Measurements from ENCODE around the gene ASB7. TPM values are rescaled to one million over a fixed set of nuclear protein-coding genes. Genes with fewer than 3 reads are reported as not detected.
A peak's percentile ranks its signal among the peaks of the same experiment; 100 is the strongest.

ASB7 gene
- total RNA-seq, 2 donors from 2014 or later, result 14.3 to 16.2 TPM

DNA sequence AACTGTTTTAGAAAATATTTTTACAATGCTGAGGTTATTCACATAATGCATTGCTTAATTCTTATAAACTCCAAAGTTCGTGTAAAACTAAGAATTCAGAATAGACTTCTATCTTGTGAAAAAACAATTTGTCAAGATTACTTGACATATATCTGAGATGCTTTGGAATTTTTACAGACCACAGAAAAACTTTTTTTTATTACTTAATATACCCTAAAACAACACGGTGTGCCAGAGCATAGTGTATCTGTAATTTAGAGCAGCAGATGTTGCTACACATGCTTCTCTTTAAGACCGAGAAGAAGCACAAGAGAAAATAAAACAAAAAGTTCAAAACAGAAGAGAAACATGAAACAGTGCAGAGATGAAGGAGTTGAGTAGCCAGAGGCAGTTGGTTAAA, 26.4 kb downstream of the ASB7 start:
- DNase-seq, result no peak
- TF ChIP-seq, protein P1, sequence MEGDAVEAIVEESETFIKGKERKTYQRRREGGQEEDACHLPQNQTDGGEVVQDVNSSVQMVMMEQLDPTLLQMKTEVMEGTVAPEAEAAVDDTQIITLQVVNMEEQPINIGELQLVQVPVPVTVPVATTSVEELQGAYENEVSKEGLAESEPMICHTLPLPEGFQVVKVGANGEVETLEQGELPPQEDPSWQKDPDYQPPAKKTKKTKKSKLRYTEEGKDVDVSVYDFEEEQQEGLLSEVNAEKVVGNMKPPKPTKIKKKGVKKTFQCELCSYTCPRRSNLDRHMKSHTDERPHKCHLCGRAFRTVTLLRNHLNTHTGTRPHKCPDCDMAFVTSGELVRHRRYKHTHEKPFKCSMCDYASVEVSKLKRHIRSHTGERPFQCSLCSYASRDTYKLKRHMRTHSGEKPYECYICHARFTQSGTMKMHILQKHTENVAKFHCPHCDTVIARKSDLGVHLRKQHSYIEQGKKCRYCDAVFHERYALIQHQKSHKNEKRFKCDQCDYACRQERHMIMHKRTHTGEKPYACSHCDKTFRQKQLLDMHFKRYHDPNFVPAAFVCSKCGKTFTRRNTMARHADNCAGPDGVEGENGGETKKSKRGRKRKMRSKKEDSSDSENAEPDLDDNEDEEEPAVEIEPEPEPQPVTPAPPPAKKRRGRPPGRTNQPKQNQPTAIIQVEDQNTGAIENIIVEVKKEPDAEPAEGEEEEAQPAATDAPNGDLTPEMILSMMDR (conservative IDR thresholded peaks at IDR 0.05), result no peak
- H3K36me3 ChIP-seq (ENCODE audit: control insufficient read depth, insufficient read depth, low read length), result peaks cover 42% of the 10 kb centered on the region
- H3K9ac ChIP-seq (ENCODE audit: extremely low read depth, low read length, poor library complexity, severe bottlenecking), result no peak overlapping the region
- no peak overlapping the region for H3K27ac ChIP-seq (ENCODE audit: low read depth, low read length)
- no peak overlapping the region for H3K27ac Mint-ChIP-seq
- H3K27me3 ChIP-seq (ENCODE audit: control insufficient read depth, insufficient read depth, low read length, poor library complexity, severe bottlenecking), result no peaks in the 10 kb centered on the region
- no peaks in the 10 kb centered on the region for H3K9me3 Mint-ChIP-seq
- WGBS, 2 experiments (ENCODE audit: insufficient coverage in 1 of 2, insufficient read length in 1 of 2), result 90 to 100% methylated on average over 2 to 3 of the region's 3 CpGs
- no peak overlapping the region for H3K4me3 ChIP-seq (ENCODE audit: low read length)
- no peak overlapping the region for H3K4me3 Mint-ChIP-seq
- peaks cover 31% of the 10 kb centered on the region for H3K36me3 Mint-ChIP-seq (ENCODE audit: low read depth)
- no peaks in the 10 kb centered on the region for H3K4me1 ChIP-seq (ENCODE audit: control insufficient read depth, insufficient read depth, low read length)
- H3K4me1 Mint-ChIP-seq, result peaks cover 9% of the 10 kb centered on the region
- no peaks in the 10 kb centered on the region for H3K9me3 ChIP-seq (ENCODE audit: control insufficient read depth, low read length)
- H3K27me3 Mint-ChIP-seq (ENCODE audit: insufficient read depth), result no peaks in the 10 kb centered on the region

DNA sequence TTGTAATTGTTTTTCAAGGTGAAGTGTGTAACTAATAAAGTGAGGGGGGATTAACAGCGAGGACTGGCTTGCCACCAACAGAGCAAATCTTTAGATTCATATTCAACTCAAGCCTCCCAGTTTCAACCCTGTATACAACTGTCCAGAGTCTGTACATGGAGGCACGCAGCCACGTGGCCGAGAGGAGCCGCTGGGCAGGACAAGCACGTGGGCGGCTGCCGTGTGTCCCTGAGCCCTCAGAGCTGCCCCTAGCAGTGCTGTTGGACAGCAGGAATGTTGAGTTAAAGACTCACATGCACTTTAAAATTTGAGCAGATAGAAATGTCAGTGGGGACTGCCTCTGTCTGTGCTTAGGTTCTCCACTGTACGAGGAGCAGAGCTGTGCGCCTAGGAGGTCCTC, 29.4 kb downstream of the ASB7 start:
- peaks cover 4% of the 10 kb centered on the region for H3K4me1 ChIP-seq (ENCODE audit: control insufficient read depth, insufficient read depth, low read length)
- H3K27me3 ChIP-seq (ENCODE audit: control insufficient read depth, insufficient read depth, low read length, poor library complexity, severe bottlenecking), result no peaks in the 10 kb centered on the region
- H3K4me3 Mint-ChIP-seq, result no peak overlapping the region
- no peak overlapping the region for H3K9ac ChIP-seq (ENCODE audit: extremely low read depth, low read length, poor library complexity, severe bottlenecking)
- H3K27me3 Mint-ChIP-seq (ENCODE audit: insufficient read depth), result no peaks in the 10 kb centered on the region
- peak overlapping the region; percentile 50 for H3K27ac Mint-ChIP-seq
- H3K36me3 ChIP-seq (ENCODE audit: control insufficient read depth, insufficient read depth, low read length), result peaks cover 42% of the 10 kb centered on the region
- H3K36me3 Mint-ChIP-seq (ENCODE audit: low read depth), result peaks cover 31% of the 10 kb centered on the region
- H3K4me3 ChIP-seq (ENCODE audit: low read length), result no peak overlapping the region
- WGBS, 2 experiments (ENCODE audit: insufficient coverage in 1 of 2, insufficient read length in 1 of 2), result 90 to 91% methylated on average over 8 to 10 of the region's 10 CpGs
- TF ChIP-seq, protein P1 (conservative IDR thresholded peaks at IDR 0.05), result no peak
- H3K9me3 ChIP-seq (ENCODE audit: control insufficient read depth, low read length), result no peaks in the 10 kb centered on the region
- H3K9me3 Mint-ChIP-seq, result no peaks in the 10 kb centered on the region
- DNase-seq, result no peak
- no peak overlapping the region for H3K27ac ChIP-seq (ENCODE audit: low read depth, low read length)
- peaks cover 34% of the 10 kb centered on the region for H3K4me1 Mint-ChIP-seq

DNA sequence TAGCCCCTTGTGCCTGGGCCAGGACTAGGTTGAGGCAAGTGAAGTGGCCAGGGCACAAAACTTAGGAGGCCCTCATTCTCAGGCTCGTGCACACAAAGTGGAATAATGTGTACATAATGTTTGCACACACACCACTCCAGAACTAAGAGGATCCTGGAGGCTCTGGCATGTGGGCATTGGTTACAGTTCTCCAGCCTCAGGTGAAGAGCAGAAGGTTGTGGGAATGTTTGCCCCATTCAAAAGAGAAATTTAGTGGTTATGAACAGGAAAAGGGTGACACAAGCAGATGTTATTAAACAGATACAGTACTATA, 31.3 kb downstream of the ASB7 start:
- Mint-ChIP-seq H3K4me3 (no peak overlapping the region), H3K4me1 (peaks cover 39% of the 10 kb centered on the region), H3K27me3 (ENCODE audit: insufficient read depth) (no peaks in the 10 kb centered on the region), H3K27ac (no peak overlapping the region), H3K36me3 (ENCODE audit: low read depth) (peaks cover 31% of the 10 kb centered on the region), H3K9me3 (no peaks in the 10 kb centered on the region)
- WGBS, 2 experiments (ENCODE audit: insufficient coverage in 1 of 2, insufficient read length in 1 of 2), result 100% methylated on average over 1 of the region's 1 CpG; no CpG with 5 or more reads in 1 of the 2 experiments
- no peak overlapping the region for H3K9ac ChIP-seq (ENCODE audit: extremely low read depth, low read length, poor library complexity, severe bottlenecking)
- H3K9me3 ChIP-seq (ENCODE audit: control insufficient read depth, low read length), result no peaks in the 10 kb centered on the region
- peaks cover 39% of the 10 kb centered on the region for H3K36me3 ChIP-seq (ENCODE audit: control insufficient read depth, insufficient read depth, low read length)
- H3K4me3 ChIP-seq (ENCODE audit: low read length), result no peak overlapping the region
- H3K27me3 ChIP-seq (ENCODE audit: control insufficient read depth, insufficient read depth, low read length, poor library complexity, severe bottlenecking), result no peaks in the 10 kb centered on the region
- peaks cover 4% of the 10 kb centered on the region for H3K4me1 ChIP-seq (ENCODE audit: control insufficient read depth, insufficient read depth, low read length)
- no peak for DNase-seq
- H3K27ac ChIP-seq (ENCODE audit: low read depth, low read length), result no peak overlapping the region
- TF ChIP-seq, protein P1 (conservative IDR thresholded peaks at IDR 0.05), result no peak
